HG03039 (cell line): ENCODE results near the gene OAS1.
"Not testable (repeated sequence)": the region's sequence is repeated elsewhere in the genome, so short reads cannot be mapped to it uniquely, and the experiment has no call there.

Experiments used
- ATAC-seq: cut with Tn5 transposase; IDR thresholded peaks from one replicate; pipeline ENCODE4 v1.9.1; 2021; ENCODE audit warnings: mild to moderate bottlenecking, moderate library complexity; ENCODE audit not compliant: unreplicated experiment

Gene OAS1

DNA sequence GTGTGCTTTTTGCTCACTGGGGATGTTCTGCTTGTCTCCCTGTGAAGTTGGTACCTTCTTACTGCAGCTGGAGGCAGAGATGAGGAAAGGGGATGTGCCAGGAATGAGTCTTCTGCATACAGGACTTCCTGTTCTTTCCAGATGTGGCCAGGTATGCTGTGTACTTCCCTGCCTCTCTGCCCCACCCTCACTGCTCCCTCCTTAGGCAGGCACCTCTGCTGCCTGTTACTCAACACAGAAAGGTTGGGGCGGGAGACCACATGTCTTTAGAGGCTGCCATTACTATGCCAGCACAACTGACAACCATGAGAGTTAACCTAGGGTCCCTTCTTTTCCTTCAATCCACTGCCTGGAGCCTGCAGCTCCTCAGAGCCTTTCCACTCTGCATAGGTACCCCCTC lies 29.5 kb downstream of the OAS1 start:
- no peak for ATAC-seq

DNA sequence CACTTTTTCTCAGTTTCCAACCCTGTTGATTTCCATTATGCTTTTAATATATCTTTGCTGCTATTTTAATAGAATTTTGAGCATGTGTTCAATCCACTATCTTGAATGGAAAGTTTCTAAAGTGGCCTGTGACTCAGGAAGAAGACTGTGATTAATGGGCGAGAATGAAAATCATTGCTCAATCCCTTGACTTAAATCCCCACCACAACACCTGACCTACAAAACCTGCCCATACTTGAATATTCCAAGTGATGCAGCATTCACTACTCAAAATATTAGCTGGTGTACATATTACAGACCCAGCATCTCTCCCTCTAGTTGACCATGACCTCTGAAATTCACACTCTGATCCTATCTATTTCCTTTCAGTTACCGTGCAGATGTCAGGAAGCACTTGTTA lies 30.2 kb downstream of the OAS1 start:
- ATAC-seq = no peak

DNA sequence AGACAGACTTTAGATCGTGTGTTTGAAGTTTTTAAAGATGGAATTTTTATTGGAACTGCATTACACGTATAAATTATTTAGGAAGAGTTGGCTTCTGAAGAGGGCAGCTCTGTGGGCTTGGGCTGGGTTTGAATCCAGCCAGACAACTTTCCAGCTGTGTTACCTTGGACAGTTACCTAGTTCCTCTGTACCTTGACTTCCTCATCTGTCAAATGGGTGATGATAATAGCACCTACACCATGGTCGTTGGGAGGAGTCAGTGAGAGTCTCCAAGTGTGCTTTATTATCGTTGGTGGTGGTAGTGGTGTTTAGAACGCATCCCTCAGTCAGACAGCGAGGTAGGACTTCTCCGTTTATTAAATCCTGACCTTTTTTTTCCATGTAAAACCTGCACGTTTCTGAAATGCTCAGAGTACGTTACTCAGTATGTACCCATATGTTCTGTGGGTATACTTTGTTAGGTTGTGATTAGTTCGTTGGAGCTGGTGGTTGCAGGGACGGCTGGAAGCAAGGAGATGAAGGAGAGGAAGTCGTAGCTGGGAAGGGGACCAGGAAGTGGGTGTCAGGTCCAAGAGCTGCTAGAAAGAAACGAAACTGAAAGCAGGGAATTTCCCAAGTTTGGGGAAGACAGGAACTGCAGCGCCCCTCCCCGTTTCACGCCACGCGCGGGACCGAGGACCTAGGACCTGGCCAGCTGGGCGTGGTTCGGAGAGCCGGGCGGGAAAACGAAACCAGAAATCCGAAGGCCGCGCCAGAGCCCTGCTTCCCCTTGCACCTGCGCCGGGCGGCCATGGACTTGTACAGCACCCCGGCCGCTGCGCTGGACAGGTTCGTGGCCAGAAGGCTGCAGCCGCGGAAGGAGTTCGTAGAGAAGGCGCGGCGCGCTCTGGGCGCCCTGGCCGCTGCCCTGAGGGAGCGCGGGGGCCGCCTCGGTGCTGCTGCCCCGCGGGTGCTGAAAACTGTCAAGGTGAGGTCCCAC lies 31.3 kb downstream of the OAS1 start, which contains the start of gene OAS3:
TSS of gene OAS3 (plus strand) at position 734 of the 979 bp plus-strand sequence. CDS start at position 791, 57 bp downstream.
- no peak for ATAC-seq

DNA sequence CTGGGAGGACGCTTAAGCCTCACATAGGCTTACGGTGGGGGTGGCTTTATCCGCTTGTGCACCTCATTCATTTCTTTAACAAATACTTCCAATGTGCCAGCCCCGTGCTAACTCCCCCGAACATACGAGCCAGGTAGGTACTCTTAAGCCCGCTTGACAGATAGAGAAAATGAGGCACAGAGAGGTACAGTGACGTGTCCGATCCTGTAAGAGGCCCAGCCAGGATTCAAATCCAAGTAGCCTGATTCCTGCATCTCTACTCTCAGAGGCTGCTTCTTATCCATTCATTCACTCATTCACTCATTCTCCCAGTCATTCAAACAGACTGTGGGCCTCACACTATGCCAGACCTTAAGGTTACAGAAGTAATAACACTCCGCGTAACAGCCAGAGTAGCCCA lies 32.0 kb downstream of the OAS1 start:
- no peak for ATAC-seq

DNA sequence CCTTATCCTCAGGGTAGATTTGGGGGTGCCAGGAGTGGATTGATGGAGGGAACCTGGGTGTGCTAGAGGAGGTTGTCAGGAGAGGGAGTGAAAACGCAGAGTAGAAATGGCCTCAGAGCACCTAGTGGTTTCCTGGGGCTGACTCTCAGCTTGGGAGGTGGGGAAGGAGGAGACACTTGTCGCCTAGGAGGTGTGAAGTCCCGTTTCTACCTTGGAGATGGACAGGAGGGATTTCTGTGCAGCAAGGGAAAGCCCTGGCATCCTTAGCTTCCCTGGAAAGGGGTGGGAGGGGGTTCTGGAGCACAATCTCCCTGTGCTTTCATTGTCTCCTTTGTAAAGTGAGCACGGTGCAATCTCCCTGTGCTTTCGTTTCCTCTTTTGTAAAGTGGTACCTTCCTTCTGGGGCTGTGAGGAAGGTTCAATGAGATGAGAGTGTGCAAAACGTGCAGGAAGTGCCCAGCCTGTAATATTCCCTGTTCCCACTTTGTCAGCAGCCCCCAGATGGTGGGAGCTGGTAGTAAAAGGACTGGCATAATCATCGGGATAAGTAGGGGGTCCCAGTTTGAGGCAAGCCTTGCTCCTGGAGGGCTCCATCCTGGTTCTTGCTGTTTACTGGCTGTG lies 33.1 kb downstream of the OAS1 start:
- ATAC-seq = no peak

DNA sequence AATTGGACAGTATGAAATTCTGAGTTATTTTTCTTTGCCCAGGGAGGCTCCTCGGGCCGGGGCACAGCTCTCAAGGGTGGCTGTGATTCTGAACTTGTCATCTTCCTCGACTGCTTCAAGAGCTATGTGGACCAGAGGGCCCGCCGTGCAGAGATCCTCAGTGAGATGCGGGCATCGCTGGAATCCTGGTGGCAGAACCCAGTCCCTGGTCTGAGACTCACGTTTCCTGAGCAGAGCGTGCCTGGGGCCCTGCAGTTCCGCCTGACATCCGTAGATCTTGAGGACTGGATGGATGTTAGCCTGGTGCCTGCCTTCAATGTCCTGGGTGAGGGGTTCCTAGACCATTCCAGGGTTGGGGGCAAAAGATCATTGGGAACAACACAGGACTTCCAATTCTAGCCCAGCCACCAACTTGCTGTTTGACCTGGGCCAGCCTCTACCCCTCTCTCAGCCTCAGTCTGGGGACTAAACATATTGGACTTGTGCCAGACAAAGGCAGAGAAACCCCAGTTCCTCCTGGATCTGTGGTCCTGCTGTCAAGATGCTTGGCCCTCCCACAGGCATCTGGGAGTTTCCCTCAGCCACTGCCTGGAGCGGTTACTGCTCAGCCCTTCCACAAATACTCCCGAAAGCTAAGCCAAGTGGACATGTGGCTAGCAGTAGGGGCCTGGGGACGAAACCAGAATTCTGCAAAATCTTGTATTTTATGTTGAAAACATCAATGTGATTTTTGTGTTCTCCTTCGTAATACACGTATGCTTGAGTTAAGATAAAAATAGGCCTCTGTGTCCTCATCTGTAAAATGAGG lies 35.0 kb downstream of the OAS1 start:
- no peak for ATAC-seq

DNA sequence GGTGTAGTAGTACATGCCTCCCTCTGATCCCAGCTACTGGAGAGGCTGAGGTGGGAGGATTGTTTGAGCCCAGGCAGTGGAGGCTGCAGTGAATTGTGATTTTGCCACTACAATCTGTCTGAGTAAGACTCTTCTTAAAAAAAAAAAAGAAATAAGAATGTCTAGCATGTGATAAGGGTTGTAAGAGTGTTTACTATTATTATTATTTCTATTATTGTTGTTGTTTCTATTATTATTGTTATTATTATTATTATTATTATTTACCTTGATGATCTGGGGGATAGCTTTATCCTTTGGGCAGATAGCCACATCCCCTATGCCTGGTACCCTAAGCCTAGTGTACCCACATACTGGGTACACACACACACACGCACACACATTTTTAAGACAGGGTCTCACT lies 35.8 kb downstream of the OAS1 start:
- no peak for ATAC-seq

DNA sequence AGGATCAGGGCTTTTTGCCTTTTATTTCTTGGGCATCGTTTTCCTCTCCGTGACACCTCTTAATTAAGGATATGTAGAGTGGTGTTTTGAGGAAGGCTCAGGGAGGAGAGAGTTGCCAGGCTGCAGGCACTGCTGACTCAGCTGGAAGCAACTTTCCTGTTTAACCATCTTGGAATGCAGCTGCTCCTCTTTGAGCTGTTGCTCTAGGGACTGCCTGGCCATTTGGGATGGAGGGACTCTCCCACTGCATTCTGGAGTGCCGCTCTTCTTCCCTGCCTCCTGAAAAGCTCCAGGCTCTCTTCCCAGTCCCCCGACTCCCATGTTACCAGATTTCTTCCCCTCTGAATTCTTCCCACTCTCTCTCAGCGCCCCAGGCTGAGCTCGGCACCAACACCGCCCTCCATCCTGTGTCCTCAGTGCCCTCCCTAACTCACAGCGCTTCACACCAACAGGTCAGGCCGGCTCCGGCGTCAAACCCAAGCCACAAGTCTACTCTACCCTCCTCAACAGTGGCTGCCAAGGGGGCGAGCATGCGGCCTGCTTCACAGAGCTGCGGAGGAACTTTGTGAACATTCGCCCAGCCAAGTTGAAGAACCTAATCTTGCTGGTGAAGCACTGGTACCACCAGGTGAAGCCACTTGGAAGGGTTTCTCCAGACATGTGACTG lies 37.4 kb downstream of the OAS1 start:
- no peak for ATAC-seq

DNA sequence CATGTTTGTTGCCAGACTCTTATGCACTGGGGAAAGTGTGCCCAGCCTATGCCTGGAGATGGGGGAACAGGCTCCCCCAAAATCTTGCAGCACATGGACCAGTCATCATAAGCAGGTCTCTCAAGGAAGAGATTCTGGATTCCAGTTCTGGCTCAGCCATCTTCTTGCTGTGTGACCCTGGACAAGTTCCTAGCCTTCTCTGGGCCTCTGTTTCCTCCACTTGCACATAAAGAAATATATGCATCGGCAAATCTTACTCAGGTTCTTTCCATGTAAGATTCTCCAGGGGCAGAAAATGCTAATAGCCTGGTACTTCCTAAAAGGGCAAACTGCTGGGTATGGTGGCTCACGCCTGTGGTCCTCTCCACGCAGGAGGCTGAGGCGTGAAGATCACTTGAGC lies 38.8 kb downstream of the OAS1 start:
- no peak for ATAC-seq

DNA sequence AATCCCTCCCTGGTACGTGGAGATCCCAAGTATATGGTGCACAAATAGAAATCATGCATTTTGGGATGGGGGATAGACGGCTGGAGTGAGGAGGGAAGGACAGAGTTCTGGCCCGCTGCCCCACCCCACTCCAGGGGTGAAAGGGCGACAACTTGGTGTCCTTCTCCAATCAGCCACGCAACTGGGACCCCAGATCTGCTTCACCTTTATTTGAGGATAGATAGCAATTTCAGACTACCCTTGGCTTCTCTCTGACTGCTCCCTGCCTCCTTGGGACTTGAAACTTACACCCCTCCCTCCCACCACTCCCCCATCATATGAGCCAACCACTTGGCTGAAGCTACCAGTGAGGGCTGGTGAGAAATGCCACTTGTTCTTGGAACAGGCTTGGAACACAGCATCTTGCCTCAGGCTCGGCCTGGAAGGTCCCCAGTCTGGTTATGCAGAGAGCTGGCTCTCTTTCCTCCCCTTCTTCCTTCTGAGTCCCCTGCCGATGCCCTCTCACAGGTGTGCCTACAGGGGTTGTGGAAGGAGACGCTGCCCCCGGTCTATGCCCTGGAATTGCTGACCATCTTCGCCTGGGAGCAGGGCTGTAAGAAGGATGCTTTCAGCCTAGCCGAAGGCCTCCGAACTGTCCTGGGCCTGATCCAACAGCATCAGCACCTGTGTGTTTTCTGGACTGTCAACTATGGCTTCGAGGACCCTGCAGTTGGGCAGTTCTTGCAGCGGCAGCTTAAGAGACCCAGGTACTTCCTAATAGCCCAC lies 39.7 kb downstream of the OAS1 start:
- no peak for ATAC-seq

DNA sequence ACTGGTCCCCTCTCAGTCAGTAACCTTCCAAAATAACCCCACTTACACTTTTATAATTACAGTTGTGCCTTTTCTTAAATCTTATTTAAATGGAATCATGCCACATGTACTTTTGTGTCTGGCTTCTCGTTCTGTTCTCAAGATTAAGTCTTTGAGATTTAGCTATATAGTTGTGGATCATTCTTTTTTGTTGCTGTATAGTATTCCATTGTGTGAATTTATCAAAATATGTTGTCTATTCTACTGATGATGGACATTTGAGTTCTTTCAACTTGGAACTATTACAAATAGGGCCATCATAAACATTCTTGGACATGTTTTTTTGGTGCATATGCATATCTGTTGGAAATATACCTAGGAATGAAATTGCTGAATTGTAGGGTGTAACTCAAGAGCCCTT lies 40.6 kb downstream of the OAS1 start:
- ATAC-seq = no peak

DNA sequence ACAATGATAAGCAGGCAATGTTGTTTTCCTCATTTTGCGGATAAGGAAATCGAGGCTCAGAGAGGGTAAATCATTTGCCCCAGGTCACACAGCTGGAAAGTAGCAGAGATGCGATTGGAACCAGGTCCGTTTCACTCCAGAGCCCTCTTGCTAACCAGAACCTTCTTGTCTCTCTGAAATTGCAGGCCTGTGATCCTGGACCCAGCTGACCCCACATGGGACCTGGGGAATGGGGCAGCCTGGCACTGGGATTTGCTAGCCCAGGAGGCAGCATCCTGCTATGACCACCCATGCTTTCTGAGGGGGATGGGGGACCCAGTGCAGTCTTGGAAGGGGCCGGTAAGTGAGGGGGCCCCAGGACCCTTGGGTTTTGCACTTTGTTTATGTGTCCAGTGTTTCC lies 41.0 kb downstream of the OAS1 start:
- ATAC-seq = no peak

DNA sequence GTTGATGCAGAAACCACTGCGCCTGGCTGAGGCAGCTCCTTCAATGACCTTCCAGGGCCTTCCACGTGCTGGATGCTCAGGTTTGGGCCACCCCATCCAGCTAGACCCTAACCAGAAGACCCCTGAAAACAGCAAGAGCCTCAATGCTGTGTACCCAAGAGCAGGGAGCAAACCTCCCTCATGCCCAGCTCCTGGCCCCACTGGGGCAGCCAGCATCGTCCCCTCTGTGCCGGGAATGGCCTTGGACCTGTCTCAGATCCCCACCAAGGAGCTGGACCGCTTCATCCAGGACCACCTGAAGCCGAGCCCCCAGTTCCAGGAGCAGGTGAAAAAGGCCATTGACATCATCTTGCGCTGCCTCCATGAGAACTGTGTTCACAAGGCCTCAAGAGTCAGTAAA lies 42.0 kb downstream of the OAS1 start:
- no peak for ATAC-seq

DNA sequence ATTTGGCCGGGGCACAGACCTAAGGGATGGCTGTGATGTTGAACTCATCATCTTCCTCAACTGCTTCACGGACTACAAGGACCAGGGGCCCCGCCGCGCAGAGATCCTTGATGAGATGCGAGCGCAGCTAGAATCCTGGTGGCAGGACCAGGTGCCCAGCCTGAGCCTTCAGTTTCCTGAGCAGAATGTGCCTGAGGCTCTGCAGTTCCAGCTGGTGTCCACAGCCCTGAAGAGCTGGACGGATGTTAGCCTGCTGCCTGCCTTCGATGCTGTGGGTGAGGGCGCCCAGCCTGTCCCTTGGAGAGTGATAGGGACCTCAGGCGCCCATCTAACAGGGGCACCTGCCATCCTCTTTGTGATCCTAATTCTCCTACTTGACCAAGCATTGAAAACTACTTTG lies 43.9 kb downstream of the OAS1 start:
- ATAC-seq = no peak

DNA sequence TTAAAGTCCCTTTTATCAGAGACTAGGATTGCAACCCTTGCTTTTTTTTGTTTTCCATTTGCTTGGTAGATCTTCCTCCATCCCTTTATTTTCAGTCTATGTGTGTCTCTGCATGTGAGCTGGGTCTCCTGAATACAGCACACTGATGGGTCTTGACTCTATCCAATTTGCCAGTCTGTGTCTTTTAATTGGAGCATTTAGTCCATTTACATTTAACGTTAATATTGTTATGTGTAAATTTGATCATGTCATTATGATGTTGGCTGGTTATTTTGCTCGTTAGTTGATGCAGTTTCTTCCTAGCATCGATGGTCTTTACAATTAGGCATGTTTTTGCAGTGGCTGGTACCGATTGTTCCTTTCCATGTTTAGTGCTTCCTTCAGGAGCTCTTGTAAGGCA lies 50.4 kb downstream of the OAS1 start:
- not testable (repeated sequence) for ATAC-seq

DNA sequence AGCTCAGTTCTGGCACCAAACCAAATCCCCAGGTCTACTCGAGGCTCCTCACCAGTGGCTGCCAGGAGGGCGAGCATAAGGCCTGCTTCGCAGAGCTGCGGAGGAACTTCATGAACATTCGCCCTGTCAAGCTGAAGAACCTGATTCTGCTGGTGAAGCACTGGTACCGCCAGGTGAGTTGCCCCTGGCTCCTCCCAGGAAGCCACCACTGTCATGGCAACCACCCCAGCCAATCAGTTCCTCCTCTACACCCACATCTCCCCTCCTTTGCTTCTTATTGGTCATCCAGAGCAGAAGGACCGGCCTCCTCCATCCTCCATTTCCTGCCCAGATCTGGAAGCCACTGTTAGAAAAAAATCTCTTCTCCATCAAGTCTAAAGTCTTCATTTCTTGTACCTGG lies 54.3 kb downstream of the OAS1 start:
- no peak for ATAC-seq

DNA sequence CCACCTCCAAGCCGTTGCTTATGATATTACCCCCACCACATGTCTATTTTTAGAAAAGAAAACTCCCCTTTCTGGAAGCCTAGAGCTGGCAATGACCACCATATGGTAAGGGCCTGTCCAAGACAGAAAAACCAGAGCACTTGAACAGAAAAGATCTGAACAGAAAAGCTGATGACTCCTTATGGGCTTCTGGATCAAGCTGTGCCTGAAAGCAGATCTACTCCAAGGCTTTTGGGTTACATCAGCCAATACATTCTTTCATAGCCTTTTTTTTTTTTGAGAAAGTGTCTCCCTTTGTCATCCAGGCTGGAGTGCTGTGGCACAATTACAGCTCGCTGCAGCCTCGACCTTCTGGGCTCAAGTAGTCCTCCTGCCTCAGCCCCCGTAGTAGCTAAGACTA lies 54.8 kb downstream of the OAS1 start:
- no peak for ATAC-seq

DNA sequence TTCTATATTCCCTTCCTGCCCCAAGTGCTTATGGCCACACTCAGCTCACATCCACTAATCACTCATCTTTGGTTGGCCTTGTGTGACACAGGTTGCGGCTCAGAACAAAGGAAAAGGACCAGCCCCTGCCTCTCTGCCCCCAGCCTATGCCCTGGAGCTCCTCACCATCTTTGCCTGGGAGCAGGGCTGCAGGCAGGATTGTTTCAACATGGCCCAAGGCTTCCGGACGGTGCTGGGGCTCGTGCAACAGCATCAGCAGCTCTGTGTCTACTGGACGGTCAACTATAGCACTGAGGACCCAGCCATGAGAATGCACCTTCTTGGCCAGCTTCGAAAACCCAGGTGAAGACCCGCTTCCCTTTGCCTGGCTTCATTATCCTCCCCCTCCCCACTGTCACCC lies 55.8 kb downstream of the OAS1 start:
- no peak for ATAC-seq

DNA sequence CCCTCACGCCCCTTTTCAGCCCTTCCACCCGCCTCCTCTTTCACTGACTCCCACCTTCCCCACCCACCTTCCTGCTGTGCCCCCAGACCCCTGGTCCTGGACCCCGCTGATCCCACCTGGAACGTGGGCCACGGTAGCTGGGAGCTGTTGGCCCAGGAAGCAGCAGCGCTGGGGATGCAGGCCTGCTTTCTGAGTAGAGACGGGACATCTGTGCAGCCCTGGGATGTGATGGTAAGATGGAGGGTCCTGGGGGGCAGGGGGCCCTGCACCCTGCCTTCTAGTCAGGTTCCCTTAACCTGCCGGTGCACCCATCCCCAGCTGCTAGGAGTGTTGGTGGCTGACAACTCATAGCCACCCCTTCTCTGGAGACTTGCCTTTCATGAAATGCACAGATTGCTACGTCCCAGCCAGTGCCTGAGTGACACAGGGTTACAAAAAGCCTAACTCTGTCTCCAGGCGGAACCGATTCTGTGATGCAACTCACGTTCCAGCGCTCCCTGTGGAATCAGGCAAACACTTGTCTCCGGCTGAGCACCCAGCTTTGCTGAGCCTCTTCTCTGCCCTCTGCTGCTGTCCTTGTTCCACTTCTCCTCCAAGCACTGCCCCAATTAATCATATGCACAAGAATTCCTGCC lies 56.6 kb downstream of the OAS1 start:
- no peak for ATAC-seq
